ENCODE measurements around the gene NEK4. TPM values are rescaled to one million over a fixed set of nuclear protein-coding genes. Genes with fewer than 3 reads are reported as not detected.

Gene NEK4
- total RNA-seq, 2 donors from 2014 or later: 10.1 to 73.2 TPM

DNA sequence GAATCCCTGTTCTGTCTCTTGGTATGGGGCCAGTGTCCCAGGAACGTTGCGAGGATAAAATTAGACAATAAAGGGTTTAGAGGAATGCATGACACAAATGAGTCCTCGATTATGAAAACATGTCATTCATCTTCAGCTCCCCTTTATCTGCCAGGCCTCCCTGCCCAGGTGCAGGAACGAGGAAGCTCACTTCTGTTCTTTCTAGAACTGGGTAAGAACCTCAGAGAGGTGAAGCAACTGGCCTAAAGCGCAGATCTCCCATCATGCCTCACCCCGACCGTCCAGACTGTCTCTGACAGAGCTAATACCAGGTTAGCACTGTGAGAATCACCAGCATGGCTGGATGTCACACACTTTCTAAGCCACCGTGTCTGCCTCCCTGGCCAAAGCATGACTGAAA, 5.1 kb upstream of the NEK4 start:
- ATAC-seq: no peak
- 52 to 57% methylated on average over 8 of the region's 8 CpGs for WGBS, 2 donors
- Histone ChIP-seq H3K4me3 (no peak overlapping the region), H3K36me3 (replicated peaks in 1 of 2; ENCODE audit: insufficient read depth in 1 of 2, low read depth in 2 of 2) (no peaks in the 10 kb centered on the region), H3K9me3 (no peaks in the 10 kb centered on the region), H3K27me3 (no peaks in the 10 kb centered on the region), H3K4me1 (peaks cover 16% of the 10 kb centered on the region), H3K27ac (peak overlapping the region in 2 of 4 donors; percentile 49 to 55)
- intact Hi-C loops (cut with DNase I): no loop called here
- no peak for DNase-seq
- TF ChIP-seq POLR2A (IDR thresholded peaks at IDR 0.05): no peak
- no peak for TF ChIP-seq CTCF (IDR thresholded peaks at IDR 0.05)

GRCh38 chr3:52774901-52775864, 4.4 kb upstream of the NEK4 start:
- no peak for TF ChIP-seq POLR2A (IDR thresholded peaks at IDR 0.05)
- TF ChIP-seq CTCF (IDR thresholded peaks at IDR 0.05): no peak
- intact Hi-C loops (cut with DNase I): no loop called here
- H3K27ac ChIP-seq: peak overlapping the region in 2 of 4 donors; percentile 49 to 55
- no peaks in the 10 kb centered on the region for H3K27me3 ChIP-seq
- WGBS, 2 donors: 44 to 57% methylated on average over 4 to 6 of the region's 6 CpGs
- no peaks in the 10 kb centered on the region for H3K9me3 ChIP-seq
- H3K36me3 ChIP-seq (replicated peaks in 1 of 2; ENCODE audit: insufficient read depth in 1 of 2, low read depth in 2 of 2): no peaks in the 10 kb centered on the region
- DNase-seq (peak; percentile 48 to 66 (median 62)), ATAC-seq (no peak)
- H3K4me3 ChIP-seq: no peak overlapping the region
- H3K4me1 ChIP-seq: peaks cover 16% of the 10 kb centered on the region

DNA sequence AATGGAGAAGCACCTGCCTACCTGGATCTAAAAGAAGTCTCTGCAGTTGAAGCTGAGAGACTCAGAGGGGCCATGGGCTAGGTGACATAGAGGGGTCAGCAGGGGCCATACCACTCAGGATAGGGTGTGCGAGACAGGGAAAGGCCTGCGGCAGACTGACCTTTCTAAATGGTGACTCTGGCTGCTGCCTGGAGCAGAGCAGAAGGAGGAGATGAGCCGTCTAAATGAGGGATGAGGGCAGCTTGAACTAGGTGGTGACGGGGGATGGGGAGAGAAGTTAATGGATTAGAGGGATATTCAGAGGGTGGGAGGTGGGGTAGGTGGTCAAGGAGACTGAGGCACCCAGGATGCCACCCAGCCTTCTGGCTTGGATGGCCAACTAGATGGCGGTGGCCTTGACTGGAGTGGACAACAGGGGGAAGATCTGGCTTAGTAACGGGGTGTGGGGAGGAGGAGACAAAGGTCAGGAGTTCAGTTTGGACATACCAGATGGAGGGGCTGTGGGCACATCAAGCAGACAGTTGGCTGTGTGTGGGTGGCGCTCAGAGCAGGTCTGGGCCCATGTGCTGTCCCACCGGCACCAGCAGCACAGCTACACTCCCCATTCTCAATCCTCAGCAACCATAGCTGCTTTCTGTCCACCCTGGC, 3.5 kb upstream of the NEK4 start:
- intact Hi-C loops (cut with DNase I): no loop called here
- Histone ChIP-seq H3K36me3 (replicated peaks in 1 of 2; ENCODE audit: insufficient read depth in 1 of 2, low read depth in 2 of 2) (no peaks in the 10 kb centered on the region), H3K9me3 (no peaks in the 10 kb centered on the region), H3K27me3 (no peaks in the 10 kb centered on the region), H3K4me1 (peaks cover 25% of the 10 kb centered on the region), H3K4me3 (no peak overlapping the region), H3K27ac (no peak overlapping the region)
- ATAC-seq (no peak), DNase-seq (no peak)
- WGBS, 2 donors: 77 to 84% methylated on average over 7 to 8 of the region's 8 CpGs
- no peak for TF ChIP-seq CTCF (IDR thresholded peaks at IDR 0.05)
- TF ChIP-seq POLR2A (IDR thresholded peaks at IDR 0.05): no peak

- Histone ChIP-seq H3K27me3 (no peaks in the 10 kb centered on the region), H3K36me3 (replicated peaks in 1 of 2; ENCODE audit: insufficient read depth in 1 of 2, low read depth in 2 of 2) (no peaks in the 10 kb centered on the region), H3K27ac (no peak overlapping the region), H3K4me1 (peaks cover 27% of the 10 kb centered on the region), H3K4me3 (no peak overlapping the region), H3K9me3 (no peaks in the 10 kb centered on the region)
- intact Hi-C loops (cut with DNase I): no loop called here
- TF ChIP-seq CTCF (IDR thresholded peaks at IDR 0.05) (no peak), POLR2A (IDR thresholded peaks at IDR 0.05) (no peak)
- DNase-seq: no peak
- 87 to 89% methylated on average over 13 of the region's 13 CpGs for WGBS, 2 donors
- no peak for ATAC-seq
These were observed 2.8 kb upstream of the NEK4 start for GRCh38 chr3:52773361-52774065.
